GM12878 (cell line): ENCODE data around the gene TRAPPC11. TPM values are rescaled to one million over a fixed set of nuclear protein-coding genes. Genes with fewer than 3 reads are reported as not detected.

Experiments used
- ATAC-seq: fragments of 200-7000 bp; cut with Tn5 transposase; 3 replicates; pipeline ENCODE4 v1.9.1; 2020; ENCODE audit warnings: mild to moderate bottlenecking, moderate library complexity
- BruUV-seq: library from RNA; stranded (reverse); fragments of 400-500 nt; replicated peaks from 2 replicates; lab custom pipeline; 2021; lab: Mats Ljungman, UMichigan
- CTCF ChIA-PET: fragments of 300-600 bp; sonication (Branson Sonifier 250); formaldehyde crosslinking; extraction: SDS; loops from one replicate; lab custom pipeline; 2021; ENCODE audit warnings: inconsistent platforms; lab: Yijun Ruan, JAX
- POLR2A ChIA-PET: fragments of 350-600 bp; formaldehyde crosslinking; extraction: SDS; loops from one replicate; lab custom pipeline; 2021; ENCODE audit warnings: inconsistent platforms; lab: Charles Lee
- RAD21 ChIA-PET: fragments of 300-600 bp; sonication (Branson Sonifier 250); formaldehyde crosslinking; loops from one replicate; lab custom pipeline; 2023; ENCODE audit warnings: antibody characterized with exemption; ENCODE audit not compliant: unreplicated experiment; lab: Charles Lee
- SMC1A ChIA-PET: fragments of 300-600 bp; sonication (Branson Sonifier 250); formaldehyde crosslinking; loops from one replicate; lab custom pipeline; 2023; ENCODE audit not compliant: unreplicated experiment, uncharacterized antibody; lab: Charles Lee
- DNase-seq: peaks from one replicate; pipeline ENCODE4 v3.0.0-alpha.2; 2011; ENCODE audit warnings: low read depth, low spot score
- FAIRE-seq: peaks from 3 replicates; lab custom pipeline; 2011; peaks lifted over from hg19 to GRCh38; lab: Jason Lieb, UNC
- H2AFZ ChIP-seq: 2 replicates; pipeline ENCODE4 v1.6.0; 2011; ENCODE audit warnings: low read depth, low read length, control low read depth; ENCODE audit not compliant: control insufficient read depth
- H3K27ac ChIP-seq: 2 replicates; pipeline ENCODE4 v1.5.1; 2011; ENCODE audit warnings: control low read depth; ENCODE audit not compliant: control insufficient read depth, insufficient read depth
- H3K27me3 ChIP-seq, 2 experiments: replicated peaks in 1 of 2; 2 replicates each; pipeline versions ENCODE4 v1.6.0 to v1.6.1; 2011; ENCODE audit warnings: low read length in 1 of 2; ENCODE audit not compliant: control insufficient read depth in 2 of 2, insufficient read depth in 2 of 2
- H3K36me3 ChIP-seq, 2 experiments: 2 replicates each; pipeline ENCODE4 v1.5.1; 2011; ENCODE audit warnings: low read length in 1 of 2; ENCODE audit not compliant: control insufficient read depth in 2 of 2, insufficient read depth in 2 of 2
- H3K4me1 ChIP-seq: 2 replicates; pipeline ENCODE4 v1.6.1; 2011; ENCODE audit warnings: mild to moderate bottlenecking, low read length, moderate library complexity, mixed read lengths; ENCODE audit not compliant: control insufficient read depth, insufficient read depth
- H3K4me2 ChIP-seq: 2 replicates; pipeline ENCODE4 v1.6.0; 2011; ENCODE audit warnings: control low read depth; ENCODE audit not compliant: control insufficient read depth, insufficient read depth
- H3K4me3 ChIP-seq: fragments of 200-600 bp; sonication (generic); 2 replicates; pipeline ENCODE4 v1.5.1; 2016
- H3K79me2 ChIP-seq: 2 replicates; pipeline ENCODE4 v1.6.0; 2011; ENCODE audit warnings: low read length; ENCODE audit not compliant: control insufficient read depth, insufficient read depth
- H3K9ac ChIP-seq: 2 replicates; pipeline ENCODE4 v1.8.0; 2011; ENCODE audit warnings: low read length, control low read depth, mixed read lengths; ENCODE audit not compliant: control insufficient read depth, insufficient read depth
- H3K9me3 ChIP-seq: replicated peaks from 3 replicates; pipeline ENCODE4 v1.5.1; 2011; ENCODE audit warnings: mild to moderate bottlenecking, low read length; ENCODE audit not compliant: control insufficient read depth, insufficient read depth
- H4K20me1 ChIP-seq: 2 replicates; pipeline ENCODE4 v1.6.0; 2011; ENCODE audit not compliant: control insufficient read depth, insufficient read depth
- CREB1 ChIP-seq: IDR thresholded peaks from 2 replicates; pipeline ENCODE4 v1.6.1; 2012; ENCODE audit warnings: low read depth, mild to moderate bottlenecking, inconsistent platforms
- GATAD2B ChIP-seq: fragments of 450-650 bp; conservative IDR thresholded peaks from 2 replicates; pipeline ENCODE4 v1.6.1; 2017; ENCODE audit warnings: low read depth, mild to moderate bottlenecking, moderate library complexity
- HCFC1 ChIP-seq: fragments of 150-350 bp; IDR thresholded peaks from 2 replicates; pipeline ENCODE4 v1.6.1; 2014; ENCODE audit warnings: low read length
- HDAC2 ChIP-seq: fragments of 200-600 bp; sonication (generic); IDR thresholded peaks from 2 replicates; pipeline ENCODE4 v1.6.1; 2017
- HDGF ChIP-seq: fragments of 450-650 bp; IDR thresholded peaks from 2 replicates; pipeline ENCODE4 v1.6.1; 2016; ENCODE audit warnings: antibody characterized with exemption
- IKZF1 ChIP-seq: fragments of 450-650 bp; conservative IDR thresholded peaks from 2 replicates; pipeline ENCODE4 v1.6.1; 2017; ENCODE audit warnings: antibody characterized with exemption, mild to moderate bottlenecking
- KDM1A ChIP-seq: fragments of 200-600 bp; sonication (generic); IDR thresholded peaks from 2 replicates; pipeline ENCODE4 v1.6.1; 2016; ENCODE audit warnings: borderline replicate concordance
- MTA3 ChIP-seq: IDR thresholded peaks from 2 replicates; pipeline ENCODE4 v1.6.1; 2012; ENCODE audit warnings: low read length, inconsistent platforms, borderline replicate concordance
- MYB ChIP-seq: fragments of 150-350 bp; IDR thresholded peaks from 2 replicates; pipeline ENCODE4 v1.6.1; 2014; ENCODE audit warnings: mild to moderate bottlenecking, low read depth, low read length, borderline replicate concordance
- NBN ChIP-seq: fragments of 450-650 bp; IDR thresholded peaks from 2 replicates; pipeline ENCODE4 v1.6.1; 2016
- WGBS: methylation state at CpG from one replicate; pipeline ENCODE4 v1.1.6; 2016; ENCODE audit warnings: low lambda C conversion rate; ENCODE audit not compliant: insufficient replicate concordance, insufficient coverage; ENCODE audit errors: missing lambda C conversion rate; 5-methylcytosine and 5-hydroxymethylcytosine counted together
- in situ Hi-C: fragments of 300-500 bp; cut with MboI; formaldehyde crosslinking; loops from 9 replicates; pipeline ENCODE4 v1.14.3; 2018; ENCODE audit warnings: mixed read lengths
- intact Hi-C: fragments of 100-400 bp; cut with micrococcal nuclease; formaldehyde crosslinking; loops from one replicate; pipeline ENCODE4 v1.14.2; 2022; ENCODE audit not compliant: unreplicated experiment
- polyA plus RNA-seq, 11 experiments: library from polyadenylated mRNA; depleted of rRNA in 4 of 11; unstranded in 6 of 11; stranded (reverse) in 5 of 11; fragments of >200 nt; fragmentation: Nextera tagmentation in 4 of 11; fragmentation: Illumina TruSeq in 1 of 11; extraction: Ambion mirVana in 4 of 11; extraction: Trizol in 1 of 11; gene quantifications; 1 replicate in 1 of 11; 2 replicates in 10 of 11; pipeline versions ENCODE4 v1.2.1 to v1.2.3, GENCODE V29; 2011 to 2016; ENCODE audit warnings: inconsistent platforms in 2 of 11, missing spikeins in 2 of 11, low read depth in 1 of 11
- total RNA-seq, 4 experiments: library from RNA; depleted of rRNA in 3 of 4; stranded (reverse); fragments of >200 nt in 3 of 4; fragmentation: Illumina TruSeq in 1 of 4; extraction: Trizol in 1 of 4; gene quantifications; 2 replicates each; pipeline versions ENCODE4 v1.2.1 to v1.2.3, GENCODE V29; 2013 to 2021
- TF ChIP-seq, protein P1 (sequence below): fragments of 150-350 bp; IDR thresholded peaks from 2 replicates; pipeline ENCODE4 v1.6.1; 2014; ENCODE audit warnings: mild to moderate bottlenecking, low read depth, low read length
- TF ChIP-seq, protein P2 (sequence below): fragments of 450-650 bp; formaldehyde crosslinking; IDR thresholded peaks from 2 replicates; pipeline ENCODE4 v1.4.0; 2020; ENCODE audit warnings: mild to moderate bottlenecking, moderate library complexity
- TF ChIP-seq, protein P3 (sequence below): IDR thresholded peaks from 2 replicates; pipeline ENCODE4 v1.6.1; 2011; ENCODE audit warnings: borderline replicate concordance, low read depth, mild to moderate bottlenecking, moderate library complexity, mixed read lengths, low read length; ENCODE audit not compliant: insufficient read depth; ENCODE audit errors: extremely low read length

Gene TRAPPC11
- total and polyA plus RNA-seq, 10 of the 15 experiments (the other 5 are each of a cell fraction or from before 2014, with no cell fraction given): 7.3 to 40.5 (median 22.3) TPM

DNA sequence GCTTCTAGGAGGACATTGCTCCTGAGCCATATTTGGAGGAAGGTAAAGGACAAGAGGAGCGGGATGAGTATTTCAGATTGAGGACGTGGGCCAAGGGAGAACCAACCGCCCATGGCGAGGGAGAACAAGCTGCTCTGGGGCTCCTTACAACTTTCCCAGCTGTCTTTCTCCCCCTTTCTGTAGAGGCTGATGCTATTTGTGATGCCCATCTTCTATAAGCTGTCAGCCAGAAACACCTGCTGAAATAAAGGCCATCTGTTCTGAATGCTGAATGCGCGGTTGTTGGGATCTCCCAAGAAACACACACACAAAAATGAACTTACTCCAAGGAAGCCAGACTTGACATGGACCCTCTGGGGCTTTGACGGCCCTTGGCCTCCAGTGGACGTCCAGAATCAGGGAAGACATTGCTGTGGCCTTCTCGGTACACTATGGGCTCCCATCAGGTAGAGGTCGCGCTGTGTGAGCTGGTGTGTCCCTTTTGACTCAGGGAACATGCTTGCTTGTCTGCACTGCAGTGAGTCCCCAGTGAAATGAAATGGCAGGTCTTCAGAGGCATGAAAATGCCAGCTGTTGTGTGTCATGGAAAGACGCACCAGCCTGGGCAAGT lies 31.0 kb upstream of the TRAPPC11 start (continued):
- TF ChIP-seq NBN: no peak

DNA sequence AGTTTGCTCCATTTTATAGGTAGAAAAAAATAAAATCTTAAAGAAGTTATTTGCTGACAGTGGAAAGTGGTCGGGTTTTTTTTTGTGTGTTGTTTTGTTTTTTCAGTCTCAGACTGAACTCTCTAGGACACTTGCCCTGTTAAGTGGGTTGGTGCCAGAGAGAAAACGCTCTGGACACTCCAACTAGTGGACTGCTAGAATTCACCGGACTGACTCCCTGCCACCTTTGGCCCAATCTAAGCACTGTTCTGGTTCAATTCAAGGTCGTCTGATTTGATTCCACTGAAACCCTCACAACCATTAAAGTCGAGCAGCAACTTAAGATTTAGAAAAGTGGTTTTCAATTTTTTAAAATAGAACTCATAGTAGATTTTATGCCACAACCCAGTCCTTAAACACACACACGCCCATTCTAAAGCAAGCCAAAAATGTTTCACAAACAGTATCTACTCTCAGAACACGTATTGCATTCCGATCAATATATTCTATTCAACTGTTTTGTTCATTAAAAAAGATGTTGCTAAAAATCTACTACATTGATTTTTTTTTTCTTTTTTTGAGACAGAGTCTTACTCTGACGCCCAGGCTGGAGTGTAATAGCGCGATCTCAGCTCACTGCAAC lies 27.4 kb upstream of the TRAPPC11 start:
- CTCF ChIA-PET: no interaction called here

More for the DNA sequence above, 27.4 kb upstream of the TRAPPC11 start:
- Histone ChIP-seq H2AFZ (no peak overlapping the region), H3K36me3 (no peaks in the 10 kb centered on the region), H3K27ac (no peak overlapping the region), H3K4me3 (no peak overlapping the region), H3K4me2 (no peak overlapping the region), H3K9me3 (no peaks in the 10 kb centered on the region), H3K9ac (no peak overlapping the region), H3K27me3 (no peaks in the 10 kb centered on the region), H4K20me1 (no peaks in the 10 kb centered on the region), H3K4me1 (no peaks in the 10 kb centered on the region), H3K79me2 (no peaks in the 10 kb centered on the region)
- SMC1A ChIA-PET: no interaction called here
- intact Hi-C loops (no loop called here), in situ Hi-C loops (no loop called here)
- POLR2A ChIA-PET: no interaction called here
- DNase-seq (no peak), ATAC-seq (no peak), FAIRE-seq (no peak)
- no TSS peak for BruUV-seq
- no peak for TF ChIP-seq KDM1A
- no peak for TF ChIP-seq HCFC1
- TF ChIP-seq HDGF: no peak
- no peak for TF ChIP-seq HDAC2
- TF ChIP-seq, protein P1, sequence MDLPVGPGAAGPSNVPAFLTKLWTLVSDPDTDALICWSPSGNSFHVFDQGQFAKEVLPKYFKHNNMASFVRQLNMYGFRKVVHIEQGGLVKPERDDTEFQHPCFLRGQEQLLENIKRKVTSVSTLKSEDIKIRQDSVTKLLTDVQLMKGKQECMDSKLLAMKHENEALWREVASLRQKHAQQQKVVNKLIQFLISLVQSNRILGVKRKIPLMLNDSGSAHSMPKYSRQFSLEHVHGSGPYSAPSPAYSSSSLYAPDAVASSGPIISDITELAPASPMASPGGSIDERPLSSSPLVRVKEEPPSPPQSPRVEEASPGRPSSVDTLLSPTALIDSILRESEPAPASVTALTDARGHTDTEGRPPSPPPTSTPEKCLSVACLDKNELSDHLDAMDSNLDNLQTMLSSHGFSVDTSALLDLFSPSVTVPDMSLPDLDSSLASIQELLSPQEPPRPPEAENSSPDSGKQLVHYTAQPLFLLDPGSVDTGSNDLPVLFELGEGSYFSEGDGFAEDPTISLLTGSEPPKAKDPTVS: no peak
- TF ChIP-seq GATAD2B: no peak
- TF ChIP-seq, protein P2, sequence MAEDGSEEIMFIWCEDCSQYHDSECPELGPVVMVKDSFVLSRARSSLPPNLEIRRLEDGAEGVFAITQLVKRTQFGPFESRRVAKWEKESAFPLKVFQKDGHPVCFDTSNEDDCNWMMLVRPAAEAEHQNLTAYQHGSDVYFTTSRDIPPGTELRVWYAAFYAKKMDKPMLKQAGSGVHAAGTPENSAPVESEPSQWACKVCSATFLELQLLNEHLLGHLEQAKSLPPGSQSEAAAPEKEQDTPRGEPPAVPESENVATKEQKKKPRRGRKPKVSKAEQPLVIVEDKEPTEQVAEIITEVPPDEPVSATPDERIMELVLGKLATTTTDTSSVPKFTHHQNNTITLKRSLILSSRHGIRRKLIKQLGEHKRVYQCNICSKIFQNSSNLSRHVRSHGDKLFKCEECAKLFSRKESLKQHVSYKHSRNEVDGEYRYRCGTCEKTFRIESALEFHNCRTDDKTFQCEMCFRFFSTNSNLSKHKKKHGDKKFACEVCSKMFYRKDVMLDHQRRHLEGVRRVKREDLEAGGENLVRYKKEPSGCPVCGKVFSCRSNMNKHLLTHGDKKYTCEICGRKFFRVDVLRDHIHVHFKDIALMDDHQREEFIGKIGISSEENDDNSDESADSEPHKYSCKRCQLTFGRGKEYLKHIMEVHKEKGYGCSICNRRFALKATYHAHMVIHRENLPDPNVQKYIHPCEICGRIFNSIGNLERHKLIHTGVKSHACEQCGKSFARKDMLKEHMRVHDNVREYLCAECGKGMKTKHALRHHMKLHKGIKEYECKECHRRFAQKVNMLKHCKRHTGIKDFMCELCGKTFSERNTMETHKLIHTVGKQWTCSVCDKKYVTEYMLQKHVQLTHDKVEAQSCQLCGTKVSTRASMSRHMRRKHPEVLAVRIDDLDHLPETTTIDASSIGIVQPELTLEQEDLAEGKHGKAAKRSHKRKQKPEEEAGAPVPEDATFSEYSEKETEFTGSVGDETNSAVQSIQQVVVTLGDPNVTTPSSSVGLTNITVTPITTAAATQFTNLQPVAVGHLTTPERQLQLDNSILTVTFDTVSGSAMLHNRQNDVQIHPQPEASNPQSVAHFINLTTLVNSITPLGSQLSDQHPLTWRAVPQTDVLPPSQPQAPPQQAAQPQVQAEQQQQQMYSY (CRISPR knock-in tag): no peak
- TF ChIP-seq, protein P3, sequence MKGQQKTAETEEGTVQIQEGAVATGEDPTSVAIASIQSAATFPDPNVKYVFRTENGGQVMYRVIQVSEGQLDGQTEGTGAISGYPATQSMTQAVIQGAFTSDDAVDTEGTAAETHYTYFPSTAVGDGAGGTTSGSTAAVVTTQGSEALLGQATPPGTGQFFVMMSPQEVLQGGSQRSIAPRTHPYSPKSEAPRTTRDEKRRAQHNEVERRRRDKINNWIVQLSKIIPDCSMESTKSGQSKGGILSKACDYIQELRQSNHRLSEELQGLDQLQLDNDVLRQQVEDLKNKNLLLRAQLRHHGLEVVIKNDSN: no peak
- TF ChIP-seq CREB1: no peak
- TF ChIP-seq MTA3: no peak
- no peak for TF ChIP-seq IKZF1
- TF ChIP-seq MYB: no peak
- RAD21 ChIA-PET: no interaction called here
- WGBS: 39% methylated on average over 11 of the region's 11 CpGs
